Parathyroid adenoma (tissue), 2 donors: ENCODE results near the gene DDIT4L.

Experiments used
- H2AFZ ChIP-seq: fragments of 300-600 bp; sonication (generic); one replicate; pipeline ENCODE4 v1.7.0; 2017; ENCODE audit warnings: antibody characterized with exemption, mild to moderate bottlenecking
- H3K27ac ChIP-seq: fragments of 300-600 bp; sonication (generic); one replicate; pipeline ENCODE4 v1.7.0; 2017
- H3K27me3 ChIP-seq: fragments of 300-600 bp; sonication (generic); one replicate; pipeline ENCODE4 v1.7.0; 2017; ENCODE audit warnings: low read length; ENCODE audit not compliant: control insufficient read depth, insufficient read depth
- H3K36me3 ChIP-seq: fragments of 300-600 bp; sonication (generic); one replicate; pipeline ENCODE4 v1.7.0; 2017; ENCODE audit warnings: low read length; ENCODE audit not compliant: control insufficient read depth, insufficient read depth
- H3K4me1 ChIP-seq: fragments of 300-600 bp; sonication (generic); one replicate; pipeline ENCODE4 v1.7.0; 2017; ENCODE audit warnings: control low read depth
- H3K4me2 ChIP-seq: fragments of 300-600 bp; sonication (generic); one replicate; pipeline ENCODE4 v1.7.0; 2017; ENCODE audit warnings: low read length
- H3K4me3 ChIP-seq: fragments of 300-600 bp; sonication (generic); one replicate; pipeline ENCODE4 v1.7.0; 2017; ENCODE audit warnings: low read depth, low read length
- H3K79me2 ChIP-seq: fragments of 300-600 bp; sonication (generic); one replicate; pipeline ENCODE4 v1.7.0; 2017; ENCODE audit warnings: control low read depth
- H3K9ac ChIP-seq: fragments of 300-600 bp; sonication (generic); one replicate; pipeline ENCODE4 v1.7.0; 2017; ENCODE audit warnings: mild to moderate bottlenecking
- H3K9me3 ChIP-seq: fragments of 300-600 bp; sonication (generic); one replicate; pipeline ENCODE4 v1.7.0; 2017; ENCODE audit warnings: low read length; ENCODE audit not compliant: control insufficient read depth
- TF ChIP-seq, protein P1 (sequence below): fragments of 300-600 bp; sonication (generic); IDR thresholded peaks from one replicate; pipeline ENCODE4 v1.7.0; 2017; ENCODE audit warnings: antibody characterized with exemption, mild to moderate bottlenecking
- donor health status: primary hyperparathyroidism.

DDIT4L gene

DNA sequence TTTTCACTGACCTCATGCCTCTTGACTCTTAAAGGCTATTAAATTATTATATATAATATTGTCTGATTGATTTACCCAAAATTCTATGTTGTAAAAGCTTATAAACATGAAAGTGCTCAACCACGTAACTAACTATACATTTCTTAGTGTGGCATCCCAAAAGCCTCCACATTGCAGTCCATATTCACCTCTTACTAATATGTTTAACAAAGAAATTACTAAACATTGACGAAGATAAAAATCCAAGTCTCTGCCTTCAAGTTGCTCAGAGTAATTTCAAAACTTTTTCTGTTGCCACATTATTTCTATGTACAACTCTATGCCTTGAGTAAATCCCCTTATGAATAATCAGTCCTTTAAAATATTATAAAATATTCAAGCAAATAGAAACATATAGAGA is 14.4 kb downstream of the DDIT4L start:
- Histone ChIP-seq H3K4me2 (no peak overlapping the region), H3K9ac (no peak overlapping the region), H3K4me3 (no peak overlapping the region), H3K27ac (no peak overlapping the region), H3K9me3 (no peaks in the 10 kb centered on the region), H3K79me2 (no peaks in the 10 kb centered on the region), H3K27me3 (no peaks in the 10 kb centered on the region), H2AFZ (no peak overlapping the region), H3K36me3 (no peaks in the 10 kb centered on the region), H3K4me1 (no peaks in the 10 kb centered on the region)
- TF ChIP-seq, protein P1, sequence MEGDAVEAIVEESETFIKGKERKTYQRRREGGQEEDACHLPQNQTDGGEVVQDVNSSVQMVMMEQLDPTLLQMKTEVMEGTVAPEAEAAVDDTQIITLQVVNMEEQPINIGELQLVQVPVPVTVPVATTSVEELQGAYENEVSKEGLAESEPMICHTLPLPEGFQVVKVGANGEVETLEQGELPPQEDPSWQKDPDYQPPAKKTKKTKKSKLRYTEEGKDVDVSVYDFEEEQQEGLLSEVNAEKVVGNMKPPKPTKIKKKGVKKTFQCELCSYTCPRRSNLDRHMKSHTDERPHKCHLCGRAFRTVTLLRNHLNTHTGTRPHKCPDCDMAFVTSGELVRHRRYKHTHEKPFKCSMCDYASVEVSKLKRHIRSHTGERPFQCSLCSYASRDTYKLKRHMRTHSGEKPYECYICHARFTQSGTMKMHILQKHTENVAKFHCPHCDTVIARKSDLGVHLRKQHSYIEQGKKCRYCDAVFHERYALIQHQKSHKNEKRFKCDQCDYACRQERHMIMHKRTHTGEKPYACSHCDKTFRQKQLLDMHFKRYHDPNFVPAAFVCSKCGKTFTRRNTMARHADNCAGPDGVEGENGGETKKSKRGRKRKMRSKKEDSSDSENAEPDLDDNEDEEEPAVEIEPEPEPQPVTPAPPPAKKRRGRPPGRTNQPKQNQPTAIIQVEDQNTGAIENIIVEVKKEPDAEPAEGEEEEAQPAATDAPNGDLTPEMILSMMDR = no peak

DNA sequence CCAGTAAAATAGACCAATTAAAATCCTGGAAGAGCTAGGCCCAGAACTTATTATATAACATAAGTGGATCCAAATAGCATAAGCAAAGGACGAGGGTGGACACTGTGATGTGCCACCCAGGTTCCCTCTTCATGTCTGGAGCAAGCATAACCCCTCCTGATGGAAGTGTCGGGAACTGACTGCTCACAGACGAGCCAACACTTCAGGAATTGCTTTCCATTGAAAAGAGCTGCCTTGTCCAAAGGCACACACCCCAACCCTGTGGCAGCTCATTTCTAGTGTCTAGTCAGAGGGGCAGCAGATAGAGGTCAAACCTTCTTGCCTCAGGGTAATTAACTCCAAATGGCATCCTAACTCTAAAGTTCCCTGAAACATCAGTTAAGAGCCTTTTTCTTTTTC is 15.3 kb downstream of the DDIT4L start:
- no peaks in the 10 kb centered on the region for H3K4me1 ChIP-seq
- no peaks in the 10 kb centered on the region for H3K9me3 ChIP-seq
- no peak overlapping the region for H2AFZ ChIP-seq
- H3K4me2 ChIP-seq = no peak overlapping the region
- no peak overlapping the region for H3K9ac ChIP-seq
- no peaks in the 10 kb centered on the region for H3K79me2 ChIP-seq
- no peaks in the 10 kb centered on the region for H3K36me3 ChIP-seq
- no peaks in the 10 kb centered on the region for H3K27me3 ChIP-seq
- H3K27ac ChIP-seq = no peak overlapping the region
- TF ChIP-seq, protein P1 = no peak
- no peak overlapping the region for H3K4me3 ChIP-seq

DNA sequence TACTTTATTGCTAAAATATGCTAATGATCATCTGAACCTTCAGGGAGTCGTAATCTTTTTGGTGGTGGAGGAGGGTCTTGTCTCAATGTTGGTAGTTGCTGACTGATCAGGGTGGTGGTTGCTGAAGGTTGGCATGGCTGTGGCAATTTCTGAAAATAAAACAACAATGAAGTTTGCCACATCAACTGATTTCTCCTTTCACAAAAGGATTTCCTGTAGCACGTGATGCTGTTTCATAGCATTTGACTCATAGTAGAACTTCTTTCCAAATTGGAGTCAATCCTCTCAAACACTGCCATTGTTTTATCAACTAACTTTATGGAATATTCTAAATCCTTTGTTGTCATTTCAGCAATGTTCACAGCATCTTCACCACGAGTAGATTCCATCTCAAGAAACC is 19.3 kb downstream of the DDIT4L start:
- Histone ChIP-seq H3K79me2 (no peaks in the 10 kb centered on the region), H3K36me3 (no peaks in the 10 kb centered on the region), H3K9ac (no peak overlapping the region), H3K27ac (no peak overlapping the region), H3K4me1 (no peaks in the 10 kb centered on the region), H2AFZ (no peak overlapping the region), H3K27me3 (no peaks in the 10 kb centered on the region), H3K4me3 (no peak overlapping the region), H3K9me3 (no peaks in the 10 kb centered on the region), H3K4me2 (no peak overlapping the region)
- TF ChIP-seq, protein P1 = no peak

DNA sequence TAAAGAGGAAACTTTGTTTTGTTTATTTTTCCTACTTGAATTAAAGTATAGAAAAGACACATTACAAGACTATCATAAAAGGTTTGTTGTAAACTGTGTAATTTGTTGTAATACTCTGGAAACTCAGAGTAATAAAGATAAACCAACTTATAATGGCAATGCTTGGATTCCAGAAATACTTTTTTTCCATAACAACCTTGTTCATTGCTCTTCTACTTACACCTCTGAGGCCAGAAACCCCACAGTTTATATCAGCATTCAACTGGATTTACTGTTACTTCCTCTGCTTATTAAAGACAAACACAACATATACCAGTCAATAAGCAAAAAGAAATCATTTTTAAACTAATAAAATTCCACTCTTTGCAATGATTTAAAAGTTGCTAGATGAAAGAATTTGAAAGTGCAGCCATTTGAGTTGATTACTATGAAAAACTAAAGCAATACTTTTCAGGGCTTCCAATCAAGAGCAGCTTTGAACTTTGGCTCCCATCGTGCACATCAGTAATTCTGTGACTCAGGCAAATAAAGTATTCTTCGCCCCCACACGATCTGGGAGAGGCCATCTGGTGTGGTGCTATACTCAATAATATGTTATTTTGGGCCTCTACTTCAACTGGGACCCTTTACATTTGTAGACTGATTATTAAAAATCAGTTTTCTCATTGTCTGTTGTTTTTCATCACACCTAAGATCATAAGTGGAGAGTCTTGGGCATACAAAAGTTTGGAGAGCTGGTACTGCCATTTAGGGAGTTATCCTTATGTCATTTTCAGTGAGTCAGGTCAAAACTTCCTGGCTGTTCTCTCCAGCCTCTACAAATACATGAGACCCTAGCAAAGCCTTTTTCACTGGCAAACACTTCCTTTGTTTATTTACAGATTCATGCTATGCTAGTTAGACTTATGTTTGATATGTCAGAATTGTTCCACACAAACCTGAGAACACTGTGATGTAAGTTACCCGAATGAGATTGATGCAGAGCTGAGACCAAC is 20.5 kb downstream of the DDIT4L start:
- TF ChIP-seq, protein P1 = no peak
- no peaks in the 10 kb centered on the region for H3K79me2 ChIP-seq
- H3K9ac ChIP-seq = no peak overlapping the region
- H3K9me3 ChIP-seq = no peaks in the 10 kb centered on the region
- H3K27me3 ChIP-seq = no peaks in the 10 kb centered on the region
- no peak overlapping the region for H2AFZ ChIP-seq
- no peak overlapping the region for H3K4me3 ChIP-seq
- H3K4me2 ChIP-seq = no peak overlapping the region
- no peaks in the 10 kb centered on the region for H3K36me3 ChIP-seq
- H3K4me1 ChIP-seq = no peaks in the 10 kb centered on the region
- no peak overlapping the region for H3K27ac ChIP-seq

DNA sequence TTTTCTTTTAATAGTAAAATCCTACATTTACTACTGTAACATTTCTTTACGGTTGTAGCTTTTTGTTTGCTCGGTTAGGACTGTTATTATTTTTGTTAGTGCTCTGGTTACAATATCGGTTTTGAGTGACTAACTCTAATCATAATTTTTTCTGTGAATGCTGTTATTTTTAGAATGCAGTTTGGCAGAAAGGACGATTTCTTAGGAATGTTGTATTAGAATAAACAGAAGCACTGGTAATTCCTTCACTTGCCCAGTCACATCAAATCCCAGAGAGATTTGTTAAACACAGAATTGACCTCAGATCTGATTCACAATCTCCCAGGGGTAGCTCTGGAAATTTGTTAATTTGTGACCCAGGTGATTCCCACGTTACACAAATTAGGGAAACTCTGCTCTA is 21.7 kb downstream of the DDIT4L start:
- TF ChIP-seq, protein P1 = no peak
- Histone ChIP-seq H3K9ac (no peak overlapping the region), H3K4me3 (no peak overlapping the region), H3K27me3 (no peaks in the 10 kb centered on the region), H2AFZ (no peak overlapping the region), H3K79me2 (no peaks in the 10 kb centered on the region), H3K4me2 (no peak overlapping the region), H3K4me1 (no peaks in the 10 kb centered on the region), H3K36me3 (no peaks in the 10 kb centered on the region), H3K27ac (no peak overlapping the region), H3K9me3 (no peaks in the 10 kb centered on the region)
